ENCODE results near the gene ACOX2. TPM values are rescaled to one million over a fixed set of nuclear protein-coding genes. Genes with fewer than 3 reads are reported as not detected.

ACOX2 gene
- polyA plus RNA-seq, 6 donors from 2014 or later, result not detected

DNA sequence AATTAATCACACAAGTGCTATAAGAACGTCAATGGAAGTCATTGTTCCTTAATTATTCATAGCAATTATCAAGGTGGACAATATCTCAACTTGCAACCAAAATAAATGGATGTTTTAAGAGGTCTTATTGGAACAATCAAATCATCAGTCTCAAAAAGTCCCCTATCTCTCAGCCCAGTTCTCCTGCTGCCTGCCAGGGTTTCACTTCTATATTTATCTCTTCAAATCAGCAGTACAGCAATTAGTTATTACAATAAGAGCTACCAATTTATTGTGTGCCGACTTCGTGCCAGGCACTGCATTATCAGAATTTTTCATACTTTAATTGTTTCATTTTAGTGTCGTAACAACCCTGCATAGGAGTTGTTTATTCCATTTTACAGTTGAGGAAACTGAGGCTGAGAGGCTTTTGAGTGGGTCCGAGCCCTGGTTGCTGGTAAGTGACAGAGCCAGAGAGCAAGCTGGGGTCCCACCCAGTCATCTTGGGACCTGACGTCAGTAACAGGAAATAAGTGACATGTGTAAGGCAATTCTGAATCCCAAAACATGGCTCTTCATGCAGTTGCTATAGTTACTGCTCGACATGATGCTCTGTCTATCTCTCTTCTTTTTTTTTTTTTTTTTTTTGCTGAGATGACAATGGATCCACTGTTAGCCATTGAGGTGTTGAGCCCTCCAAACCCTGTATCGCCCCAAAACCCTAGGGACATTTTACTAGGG is 53.9 kb downstream of the ACOX2 start:
- peak; percentile 73 to 87 for ATAC-seq (ENCODE audit: low read depth in 2 of 2)
- Mint-ChIP-seq H3K9me3 (peaks cover 0 to 4% (median 0%) of the 10 kb centered on the region in 7 donors), H3K4me1 (peaks cover 0 to 14% (median 11%) of the 10 kb centered on the region in 3 donors), H3K4me3 (no peak overlapping the region), H3K27ac (peak overlapping the region in 4 of 6 donors; percentile 26 to 81 (median 47)), H3K36me3 (no peaks in the 10 kb centered on the region), H3K27me3 (peaks cover 4 to 22% (median 18%) of the 10 kb centered on the region in 3 donors)
- peak; percentile 33 for DNase-seq

DNA sequence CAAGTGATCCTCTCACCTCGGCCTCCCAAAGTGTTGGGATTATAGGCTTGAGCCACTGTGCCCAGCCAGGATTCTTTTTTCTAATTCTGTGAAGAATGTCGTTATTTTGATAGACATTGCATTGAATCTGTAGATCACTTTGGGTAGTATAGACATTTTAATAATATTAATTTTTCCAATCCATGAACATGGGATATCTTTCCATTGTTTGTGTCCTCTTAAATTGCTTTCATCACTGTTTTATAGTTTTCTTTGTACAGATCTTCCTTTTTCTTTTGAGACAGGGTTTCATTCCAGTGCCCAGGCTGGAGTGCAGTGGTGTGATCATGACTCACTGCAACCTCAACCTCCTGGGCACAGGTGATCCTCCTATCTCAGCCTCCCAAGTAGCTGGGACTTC is 56.7 kb downstream of the ACOX2 start:
- H3K4me3 Mint-ChIP-seq, result no peak overlapping the region
- H3K27ac Mint-ChIP-seq, result no peak overlapping the region
- no peaks in the 10 kb centered on the region for H3K36me3 Mint-ChIP-seq
- peaks cover 7 to 19% (median 14%) of the 10 kb centered on the region in 3 donors for H3K4me1 Mint-ChIP-seq
- DNase-seq, result no peak
- no peaks in the 10 kb centered on the region for H3K27me3 Mint-ChIP-seq
- peaks cover 0 to 4% (median 0%) of the 10 kb centered on the region in 7 donors for H3K9me3 Mint-ChIP-seq
- no peak for ATAC-seq (ENCODE audit: low read depth in 2 of 2)

DNA sequence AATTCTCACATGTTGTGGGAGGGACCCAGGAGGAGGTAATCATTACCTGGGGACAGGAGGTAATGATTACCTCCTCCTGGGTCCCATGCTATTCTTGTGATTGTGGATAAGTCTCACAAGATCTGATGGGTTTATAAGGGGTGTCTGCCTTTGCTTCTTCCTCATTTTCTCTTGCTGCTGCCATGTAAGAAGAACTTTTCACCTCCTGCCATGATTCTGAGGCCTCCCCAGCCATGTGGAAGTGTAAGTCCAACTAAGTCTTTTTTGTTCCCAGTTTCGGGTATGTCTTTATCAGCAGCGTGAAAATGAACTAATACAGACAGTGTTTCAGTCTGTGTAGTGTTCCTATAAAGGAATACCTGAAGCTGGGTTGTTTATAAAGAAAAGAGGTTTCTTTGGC is 58.2 kb downstream of the ACOX2 start:
- Mint-ChIP-seq H3K27ac (no peak overlapping the region), H3K4me1 (peaks cover 22 to 34% (median 26%) of the 10 kb centered on the region in 3 donors), H3K27me3 (no peaks in the 10 kb centered on the region), H3K9me3 (peaks cover 0 to 4% (median 0%) of the 10 kb centered on the region in 7 donors), H3K36me3 (no peaks in the 10 kb centered on the region), H3K4me3 (no peak overlapping the region)
- ATAC-seq (ENCODE audit: low read depth in 2 of 2), result no peak
- DNase-seq, result no peak

DNA sequence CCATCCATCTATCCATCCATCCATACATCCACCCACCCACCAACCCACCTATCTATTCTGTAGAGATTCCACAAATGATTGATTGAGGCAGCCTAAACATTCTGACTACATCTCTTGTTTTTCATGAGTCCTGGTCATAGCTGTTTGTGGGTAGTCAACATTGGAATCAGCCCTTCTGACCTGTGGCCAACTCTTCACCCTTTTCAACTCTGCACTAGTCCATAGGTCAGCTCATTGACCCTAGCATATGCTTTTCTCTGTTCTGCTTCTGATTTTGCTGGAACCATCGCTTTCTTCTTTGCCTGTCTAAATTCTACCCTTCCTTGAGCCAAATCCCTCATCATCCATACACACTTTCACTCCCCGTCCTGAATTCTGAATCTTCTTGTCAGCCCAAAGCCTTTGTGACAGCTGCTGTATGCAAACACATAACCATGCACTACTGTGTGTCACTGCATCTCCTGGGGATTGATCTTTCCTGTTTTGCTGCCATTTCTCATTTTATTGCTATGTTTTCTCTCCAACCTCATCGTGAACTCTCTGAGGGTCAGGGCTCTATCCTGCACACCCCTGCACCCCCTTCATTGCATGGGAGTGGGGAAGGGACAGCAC is 61.9 kb downstream of the ACOX2 start:
- DNase-seq, result no peak
- Mint-ChIP-seq H3K27ac (peak overlapping the region; percentile 47 to 86 (median 68)), H3K36me3 (no peaks in the 10 kb centered on the region), H3K27me3 (no peaks in the 10 kb centered on the region), H3K9me3 (peaks cover 0 to 4% (median 0%) of the 10 kb centered on the region in 7 donors), H3K4me3 (peak overlapping the region in 7 of 8 donors; percentile 13 to 81 (median 70)), H3K4me1 (peaks cover 17 to 24% (median 22%) of the 10 kb centered on the region in 3 donors)
- ATAC-seq (ENCODE audit: low read depth in 2 of 2), result peak; percentile 56 to 76

DNA sequence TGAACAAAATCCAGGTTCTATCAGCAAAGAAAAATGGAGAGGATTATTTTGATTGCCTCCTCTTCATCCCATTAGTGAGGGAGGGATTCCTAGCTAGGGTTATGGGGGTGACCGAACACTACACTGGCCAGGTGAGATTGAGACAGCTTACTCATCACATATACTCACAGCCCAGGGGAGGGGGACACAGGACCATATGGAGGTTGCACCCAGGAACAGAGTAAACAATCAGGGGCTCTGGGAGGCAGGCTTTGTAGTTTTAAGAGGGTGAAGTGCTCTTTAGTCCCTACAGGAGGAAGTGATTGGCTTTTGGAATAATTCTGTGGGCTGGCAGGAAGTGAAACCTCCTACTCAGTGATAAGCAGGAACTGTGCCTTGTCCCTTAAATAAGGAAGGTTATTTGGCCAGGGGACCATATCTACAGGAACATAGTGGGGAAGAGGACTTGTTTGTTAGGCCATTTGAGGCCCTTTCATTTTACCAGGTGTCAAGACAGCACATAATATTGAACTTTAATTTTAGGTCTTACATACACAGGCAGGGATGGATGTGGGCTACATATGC is 62.6 kb downstream of the ACOX2 start:
- DNase-seq, result peak; percentile 25
- ATAC-seq (ENCODE audit: low read depth in 2 of 2), result peak; percentile 76 to 79
- no peaks in the 10 kb centered on the region for H3K27me3 Mint-ChIP-seq
- H3K4me1 Mint-ChIP-seq, result peaks cover 17 to 24% (median 22%) of the 10 kb centered on the region in 3 donors
- H3K27ac Mint-ChIP-seq, result peak overlapping the region; percentile 33 to 86 (median 50)
- no peaks in the 10 kb centered on the region for H3K36me3 Mint-ChIP-seq
- H3K9me3 Mint-ChIP-seq, result peaks cover 0 to 4% (median 0%) of the 10 kb centered on the region in 7 donors
- H3K4me3 Mint-ChIP-seq, result peak overlapping the region in 6 of 8 donors; percentile 47 to 81 (median 72)

DNA sequence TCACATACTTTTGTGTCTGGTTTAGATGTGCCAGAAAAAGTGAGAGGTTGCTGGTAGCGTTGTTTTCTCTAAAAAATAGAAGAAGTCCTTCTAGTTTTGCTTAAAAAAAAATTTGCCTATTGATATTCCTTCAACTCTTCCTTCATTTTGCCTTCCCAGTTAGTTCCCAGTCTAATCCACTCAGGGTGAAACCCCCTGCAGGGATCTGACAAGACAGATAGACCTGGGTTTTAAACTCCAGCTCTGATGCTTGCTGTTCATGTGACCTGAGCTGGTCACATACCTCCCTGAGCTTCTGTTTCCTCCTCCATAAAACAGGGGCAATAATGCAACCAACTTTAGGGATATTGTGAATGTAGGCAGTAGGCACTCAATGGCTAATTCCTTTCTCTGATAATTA is 63.7 kb downstream of the ACOX2 start:
- Mint-ChIP-seq H3K4me3 (no peak overlapping the region), H3K4me1 (peaks cover 17 to 24% (median 22%) of the 10 kb centered on the region in 3 donors), H3K9me3 (no peaks in the 10 kb centered on the region), H3K27me3 (no peaks in the 10 kb centered on the region), H3K36me3 (no peaks in the 10 kb centered on the region), H3K27ac (peak overlapping the region in 2 of 6 donors; percentile 28 to 82)
- no peak for DNase-seq
- ATAC-seq (ENCODE audit: low read depth in 2 of 2), result no peak

DNA sequence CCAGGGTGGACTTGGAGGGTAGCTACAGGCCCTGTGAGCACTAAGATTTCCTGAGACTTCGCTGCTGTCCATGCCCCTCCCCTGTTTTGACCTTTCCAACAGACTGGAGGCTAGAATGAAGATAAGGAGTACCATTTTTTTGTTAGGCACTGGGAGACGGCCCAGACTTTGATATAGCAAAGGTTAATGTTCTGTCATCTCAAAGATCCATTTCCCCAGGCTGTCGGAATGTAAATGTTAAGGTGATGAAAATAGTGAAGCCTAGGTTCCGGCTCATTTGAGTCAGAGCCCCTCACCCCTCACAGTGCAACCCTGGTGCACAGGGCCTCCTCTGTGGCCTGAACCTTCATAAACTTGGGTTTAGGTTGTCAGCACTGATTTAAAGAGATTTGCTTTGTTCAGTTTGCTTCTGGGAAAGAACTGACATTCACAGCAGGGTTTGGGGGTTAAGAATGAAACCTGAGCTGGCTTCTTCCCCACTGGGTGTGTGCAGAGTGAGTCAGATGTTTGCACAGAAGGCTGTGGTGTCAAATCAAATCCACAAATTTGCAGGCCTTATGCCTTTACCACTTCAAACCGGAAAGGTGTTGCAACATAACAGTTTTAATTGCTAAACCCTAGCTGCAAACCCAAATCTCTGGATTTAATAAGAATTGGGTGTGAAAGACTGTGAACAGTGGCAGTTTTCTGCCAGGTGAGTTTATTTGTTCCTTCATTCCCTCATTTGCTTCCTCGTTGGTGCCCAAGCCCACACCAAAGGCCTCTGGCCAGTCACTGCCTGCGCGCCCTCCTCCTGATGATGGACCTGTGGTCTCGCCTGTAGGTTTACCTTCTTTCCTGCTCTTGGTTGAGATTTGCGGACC is 65.7 kb downstream of the ACOX2 start:
- H3K27ac Mint-ChIP-seq, result peak overlapping the region in 1 of 6 donors; percentile 54
- H3K4me3 Mint-ChIP-seq, result no peak overlapping the region
- no peaks in the 10 kb centered on the region for H3K36me3 Mint-ChIP-seq
- H3K9me3 Mint-ChIP-seq, result no peaks in the 10 kb centered on the region
- DNase-seq (no peak), ATAC-seq (ENCODE audit: low read depth in 2 of 2) (no peak)
- H3K27me3 Mint-ChIP-seq, result no peaks in the 10 kb centered on the region
- peaks cover 13 to 24% (median 17%) of the 10 kb centered on the region in 3 donors for H3K4me1 Mint-ChIP-seq

DNA sequence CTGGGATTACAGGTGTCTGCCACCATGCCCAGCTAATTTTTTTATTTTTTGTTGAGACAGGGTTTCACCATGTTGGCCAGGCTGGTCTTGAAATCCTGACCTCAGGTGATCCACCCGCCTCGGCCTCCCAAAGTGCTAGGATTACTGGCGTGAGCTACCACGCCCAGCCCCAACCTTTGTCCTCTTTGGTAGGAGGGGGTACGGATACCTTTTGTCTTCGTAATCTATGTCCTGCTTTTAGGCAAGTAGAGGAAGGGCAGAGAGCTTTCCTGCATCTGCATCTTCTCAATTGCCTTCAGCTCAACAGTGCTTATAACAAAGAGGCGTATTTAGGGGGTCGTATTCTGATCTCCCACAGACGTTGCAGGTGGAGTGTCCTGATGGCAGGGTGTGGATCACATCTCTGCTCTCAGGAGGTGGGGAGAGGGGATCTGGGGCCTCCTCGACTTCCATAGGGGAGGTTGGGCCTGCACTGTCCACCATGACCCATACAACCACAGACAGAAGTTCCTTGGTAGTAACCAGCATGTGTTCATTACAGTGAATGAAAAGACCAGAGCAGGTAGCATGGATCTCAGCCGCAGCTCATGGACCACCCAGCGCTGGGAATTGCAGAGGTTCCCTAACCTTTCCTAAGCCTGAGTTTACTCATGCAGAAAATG is 66.5 kb downstream of the ACOX2 start:
- no peak for DNase-seq
- ATAC-seq (ENCODE audit: low read depth in 2 of 2), result no peak
- no peaks in the 10 kb centered on the region for H3K9me3 Mint-ChIP-seq
- no peak overlapping the region for H3K4me3 Mint-ChIP-seq
- H3K27me3 Mint-ChIP-seq, result no peaks in the 10 kb centered on the region
- peaks cover 13 to 17% (median 16%) of the 10 kb centered on the region in 3 donors for H3K4me1 Mint-ChIP-seq
- H3K36me3 Mint-ChIP-seq, result no peaks in the 10 kb centered on the region
- peak overlapping the region in 1 of 6 donors; percentile 6 for H3K27ac Mint-ChIP-seq

DNA sequence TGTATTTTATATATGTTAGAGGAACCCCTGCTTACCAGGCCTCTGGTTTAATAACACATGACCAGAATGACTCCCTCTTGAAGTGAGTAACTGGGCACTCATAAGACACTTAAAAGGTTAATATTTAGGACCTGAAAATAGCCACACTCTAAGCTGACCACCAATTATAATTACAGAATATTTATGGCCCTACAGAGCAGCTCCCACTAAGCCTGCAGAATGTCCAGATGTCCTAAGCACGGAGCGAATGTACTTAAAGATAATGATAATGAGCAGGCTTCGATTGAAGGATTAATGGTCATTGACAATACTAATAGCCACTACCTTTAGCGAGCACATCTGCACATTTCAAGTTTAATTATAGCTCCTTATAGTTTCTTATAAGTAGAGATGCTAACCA is 67.9 kb downstream of the ACOX2 start:
- Mint-ChIP-seq H3K27ac (no peak overlapping the region), H3K4me3 (no peak overlapping the region), H3K36me3 (no peaks in the 10 kb centered on the region), H3K4me1 (peaks cover 0 to 3% (median 2%) of the 10 kb centered on the region in 3 donors), H3K27me3 (no peaks in the 10 kb centered on the region), H3K9me3 (no peaks in the 10 kb centered on the region)
- ATAC-seq (ENCODE audit: low read depth in 2 of 2) (no peak), DNase-seq (no peak)

DNA sequence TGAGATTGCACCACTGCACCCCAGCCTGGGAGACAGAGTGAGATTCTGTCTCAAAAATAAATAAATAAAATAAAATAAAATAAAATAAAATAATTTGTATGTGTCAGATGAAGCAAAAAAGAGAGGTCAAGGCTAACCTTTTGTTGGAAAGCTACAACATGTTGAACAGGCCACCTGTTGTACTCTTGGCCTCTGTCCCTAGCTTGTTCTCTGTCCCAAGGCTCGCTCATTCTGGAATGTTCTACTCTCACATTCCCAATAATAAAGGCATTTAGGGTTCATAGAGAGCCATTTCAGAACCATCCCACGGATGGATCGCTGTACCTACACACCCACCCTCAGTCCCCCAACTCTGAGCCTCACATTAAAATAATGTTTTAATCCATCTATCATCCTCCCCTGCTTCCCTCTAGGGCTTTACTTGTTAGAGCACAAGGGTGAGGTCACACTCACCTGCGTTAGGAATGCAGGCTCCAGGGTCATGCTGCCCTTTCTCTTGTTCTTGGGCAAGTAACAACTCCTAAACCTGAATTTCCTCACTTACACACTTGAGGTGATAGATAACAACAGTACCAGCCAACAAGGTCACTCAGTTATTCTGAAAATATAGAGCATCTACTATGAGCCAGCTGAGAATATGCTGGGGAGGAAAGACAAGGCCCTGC is 70.0 kb downstream of the ACOX2 start:
- no peaks in the 10 kb centered on the region for H3K36me3 Mint-ChIP-seq
- DNase-seq, result no peak
- peaks cover 6 to 8% (median 6%) of the 10 kb centered on the region in 3 donors for H3K4me1 Mint-ChIP-seq
- H3K27ac Mint-ChIP-seq, result peak overlapping the region in 1 of 6 donors; percentile 62
- H3K27me3 Mint-ChIP-seq, result no peaks in the 10 kb centered on the region
- no peak for ATAC-seq (ENCODE audit: low read depth in 2 of 2)
- no peaks in the 10 kb centered on the region for H3K9me3 Mint-ChIP-seq
- no peak overlapping the region for H3K4me3 Mint-ChIP-seq

DNA sequence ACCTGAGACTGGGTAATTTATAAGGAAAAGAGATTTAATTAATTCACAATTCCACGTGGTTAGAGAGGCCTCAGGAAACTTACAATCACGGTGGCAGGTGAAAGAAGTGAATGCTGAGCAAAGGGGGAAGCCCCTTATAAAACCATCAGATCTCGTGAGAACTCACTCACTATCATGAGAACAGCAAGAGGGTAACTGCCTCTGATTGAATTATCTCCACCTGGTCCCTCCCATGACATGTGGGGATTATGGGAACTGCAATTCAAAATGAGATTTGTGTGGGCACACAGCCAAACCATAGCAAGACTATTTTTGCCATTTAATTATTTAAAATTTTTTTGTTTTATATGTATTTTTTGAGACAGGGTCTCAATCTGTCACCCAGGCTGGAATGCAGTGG is 72.1 kb downstream of the ACOX2 start:
- no peaks in the 10 kb centered on the region for H3K27me3 Mint-ChIP-seq
- ATAC-seq (ENCODE audit: low read depth in 2 of 2) (peak; percentile 38 to 62), DNase-seq (no peak)
- no peak overlapping the region for H3K4me3 Mint-ChIP-seq
- H3K27ac Mint-ChIP-seq, result no peak overlapping the region
- no peaks in the 10 kb centered on the region for H3K9me3 Mint-ChIP-seq
- no peaks in the 10 kb centered on the region for H3K36me3 Mint-ChIP-seq
- H3K4me1 Mint-ChIP-seq, result peaks cover 6 to 8% (median 6%) of the 10 kb centered on the region in 3 donors

DNA sequence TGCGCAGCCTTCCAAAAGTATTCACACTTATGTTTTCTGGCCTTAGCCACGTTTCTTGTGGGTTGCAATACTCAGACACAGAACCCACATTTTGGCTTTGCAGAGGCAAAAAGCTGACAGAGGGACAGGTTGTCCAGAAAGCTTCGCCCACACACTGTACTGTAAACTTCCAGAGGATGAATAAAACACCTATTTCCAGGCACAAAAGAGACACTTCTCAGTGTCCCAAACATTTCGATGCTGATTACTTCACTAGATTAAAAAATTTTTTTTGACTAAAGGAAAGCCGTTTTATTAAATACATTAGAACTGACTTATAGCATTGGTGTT is 73.1 kb downstream of the ACOX2 start:
- Mint-ChIP-seq H3K4me3 (peak overlapping the region in 4 of 8 donors; percentile 6 to 71 (median 50)), H3K4me1 (peaks cover 6 to 8% (median 6%) of the 10 kb centered on the region in 3 donors), H3K36me3 (no peaks in the 10 kb centered on the region), H3K27ac (no peak overlapping the region), H3K9me3 (peaks cover 0 to under 1% (median 0%) of the 10 kb centered on the region in 7 donors), H3K27me3 (no peaks in the 10 kb centered on the region)
- ATAC-seq (ENCODE audit: low read depth in 2 of 2) (no peak), DNase-seq (no peak)
